ENCODE data around the gene ATP9A.

Gene ATP9A

DNA sequence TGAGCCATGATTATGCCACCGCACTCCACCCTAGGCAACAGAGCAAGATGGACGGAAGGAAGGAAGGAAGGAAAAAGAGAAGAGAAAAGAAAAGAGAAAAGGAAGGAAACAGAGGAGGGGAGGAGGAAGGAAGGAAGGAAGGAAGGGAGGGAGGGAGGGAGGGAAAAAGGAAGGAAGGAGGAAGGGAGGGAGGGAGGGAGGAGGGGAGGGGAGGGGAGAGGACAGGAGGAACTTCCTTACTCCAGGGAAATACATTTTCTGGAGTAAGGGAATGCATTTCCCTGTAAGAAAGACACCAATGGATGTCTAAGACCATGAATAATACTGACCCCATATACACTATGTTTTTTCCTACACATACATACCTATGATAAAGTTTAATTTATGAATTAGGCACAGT, 132.5 kb downstream of the ATP9A start:
- Histone ChIP-seq H3K4me2 (ENCODE audit: low read length) (no peak overlapping the region), H2AFZ (no peak overlapping the region), H3K4me1 (peaks cover 10% of the 10 kb centered on the region), H3K9me3 (ENCODE audit: control insufficient read depth, low read length) (no peaks in the 10 kb centered on the region), H3K36me3 (ENCODE audit: control insufficient read depth, insufficient read depth, low read length) (no peaks in the 10 kb centered on the region), H3K27me3 (ENCODE audit: control insufficient read depth, insufficient read depth, low read length) (no peaks in the 10 kb centered on the region), H3K79me2 (no peaks in the 10 kb centered on the region), H3K27ac (no peak overlapping the region), H3K4me3 (ENCODE audit: low read depth, low read length) (no peak overlapping the region), H3K9ac (no peak overlapping the region)
- TF ChIP-seq, protein P1, sequence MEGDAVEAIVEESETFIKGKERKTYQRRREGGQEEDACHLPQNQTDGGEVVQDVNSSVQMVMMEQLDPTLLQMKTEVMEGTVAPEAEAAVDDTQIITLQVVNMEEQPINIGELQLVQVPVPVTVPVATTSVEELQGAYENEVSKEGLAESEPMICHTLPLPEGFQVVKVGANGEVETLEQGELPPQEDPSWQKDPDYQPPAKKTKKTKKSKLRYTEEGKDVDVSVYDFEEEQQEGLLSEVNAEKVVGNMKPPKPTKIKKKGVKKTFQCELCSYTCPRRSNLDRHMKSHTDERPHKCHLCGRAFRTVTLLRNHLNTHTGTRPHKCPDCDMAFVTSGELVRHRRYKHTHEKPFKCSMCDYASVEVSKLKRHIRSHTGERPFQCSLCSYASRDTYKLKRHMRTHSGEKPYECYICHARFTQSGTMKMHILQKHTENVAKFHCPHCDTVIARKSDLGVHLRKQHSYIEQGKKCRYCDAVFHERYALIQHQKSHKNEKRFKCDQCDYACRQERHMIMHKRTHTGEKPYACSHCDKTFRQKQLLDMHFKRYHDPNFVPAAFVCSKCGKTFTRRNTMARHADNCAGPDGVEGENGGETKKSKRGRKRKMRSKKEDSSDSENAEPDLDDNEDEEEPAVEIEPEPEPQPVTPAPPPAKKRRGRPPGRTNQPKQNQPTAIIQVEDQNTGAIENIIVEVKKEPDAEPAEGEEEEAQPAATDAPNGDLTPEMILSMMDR (IDR thresholded peaks at IDR 0.05) = no peak

DNA sequence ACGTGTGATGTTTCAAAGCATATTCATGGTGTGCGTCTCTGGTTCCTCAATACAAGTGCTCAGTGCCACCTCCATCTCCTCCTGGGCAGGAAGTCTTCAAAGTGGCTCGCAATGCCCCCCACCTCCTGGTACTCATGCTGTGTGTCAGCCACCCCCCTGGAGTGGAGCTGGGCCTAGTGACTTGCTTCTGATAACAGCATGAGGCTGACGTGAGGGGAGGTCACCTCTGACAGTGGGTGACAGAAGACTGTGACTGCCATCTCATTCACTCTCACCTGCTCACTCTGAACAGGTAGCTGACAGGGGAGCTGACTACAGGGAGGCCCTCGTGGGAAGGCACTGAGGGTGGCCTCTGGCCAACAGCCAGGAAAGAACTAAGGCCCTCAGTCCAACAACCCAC, 133.3 kb downstream of the ATP9A start:
- peaks cover 12% of the 10 kb centered on the region for H3K4me1 ChIP-seq
- H3K27me3 ChIP-seq (ENCODE audit: control insufficient read depth, insufficient read depth, low read length) = no peaks in the 10 kb centered on the region
- no peaks in the 10 kb centered on the region for H3K79me2 ChIP-seq
- no peak overlapping the region for H3K9ac ChIP-seq
- H2AFZ ChIP-seq = no peak overlapping the region
- no peaks in the 10 kb centered on the region for H3K36me3 ChIP-seq (ENCODE audit: control insufficient read depth, insufficient read depth, low read length)
- H3K9me3 ChIP-seq (ENCODE audit: control insufficient read depth, low read length) = no peaks in the 10 kb centered on the region
- H3K27ac ChIP-seq = no peak overlapping the region
- TF ChIP-seq, protein P1 (IDR thresholded peaks at IDR 0.05) = no peak
- no peak overlapping the region for H3K4me2 ChIP-seq (ENCODE audit: low read length)
- H3K4me3 ChIP-seq (ENCODE audit: low read depth, low read length) = no peak overlapping the region

GRCh38 chr20:51634257-51634656, 133.9 kb downstream of the ATP9A start:
- no peak overlapping the region for H2AFZ ChIP-seq
- H3K4me2 ChIP-seq (ENCODE audit: low read length) = no peak overlapping the region
- H3K79me2 ChIP-seq = no peaks in the 10 kb centered on the region
- H3K9me3 ChIP-seq (ENCODE audit: control insufficient read depth, low read length) = no peaks in the 10 kb centered on the region
- H3K9ac ChIP-seq = no peak overlapping the region
- TF ChIP-seq, protein P1 (IDR thresholded peaks at IDR 0.05) = no peak
- no peaks in the 10 kb centered on the region for H3K27me3 ChIP-seq (ENCODE audit: control insufficient read depth, insufficient read depth, low read length)
- no peak overlapping the region for H3K4me3 ChIP-seq (ENCODE audit: low read depth, low read length)
- no peaks in the 10 kb centered on the region for H3K36me3 ChIP-seq (ENCODE audit: control insufficient read depth, insufficient read depth, low read length)
- peaks cover 12% of the 10 kb centered on the region for H3K4me1 ChIP-seq
- H3K27ac ChIP-seq = no peak overlapping the region

- Histone ChIP-seq H3K27ac (no peak overlapping the region), H3K79me2 (no peaks in the 10 kb centered on the region), H3K4me1 (peaks cover 12% of the 10 kb centered on the region), H3K9ac (no peak overlapping the region), H2AFZ (no peak overlapping the region), H3K4me2 (ENCODE audit: low read length) (no peak overlapping the region), H3K36me3 (ENCODE audit: control insufficient read depth, insufficient read depth, low read length) (no peaks in the 10 kb centered on the region), H3K9me3 (ENCODE audit: control insufficient read depth, low read length) (no peaks in the 10 kb centered on the region), H3K27me3 (ENCODE audit: control insufficient read depth, insufficient read depth, low read length) (no peaks in the 10 kb centered on the region), H3K4me3 (ENCODE audit: low read depth, low read length) (no peak overlapping the region)
- TF ChIP-seq, protein P1 (IDR thresholded peaks at IDR 0.05) = no peak
Measured at GRCh38 chr20:51633430-51633829, 134.8 kb downstream of the ATP9A start.

DNA sequence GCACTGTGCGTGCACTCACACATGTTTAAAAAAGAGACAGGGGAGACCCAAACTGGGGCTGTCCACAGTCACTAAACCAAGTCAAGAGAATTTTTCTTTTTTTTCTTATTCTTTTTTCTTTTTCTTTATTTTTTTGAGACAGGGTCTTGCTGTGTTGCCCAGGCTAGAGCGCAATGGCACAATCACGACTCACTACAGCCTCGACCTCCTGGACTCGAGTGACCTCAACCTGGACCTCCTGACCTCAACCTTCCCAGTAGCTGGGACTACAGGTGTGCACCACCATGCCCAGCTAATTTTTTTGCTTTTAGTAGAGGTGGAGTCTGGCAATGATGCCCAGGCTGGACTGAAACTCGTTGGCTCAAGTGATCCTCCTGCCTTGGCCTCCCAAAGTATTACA, 136.2 kb downstream of the ATP9A start:
- Histone ChIP-seq H3K27ac (peak overlapping the region; percentile 68), H3K4me3 (ENCODE audit: low read depth, low read length) (no peak overlapping the region)

More for the DNA sequence above, 136.2 kb downstream of the ATP9A start:
- Histone ChIP-seq H3K9me3 (ENCODE audit: control insufficient read depth, low read length) (no peaks in the 10 kb centered on the region), H3K27me3 (ENCODE audit: control insufficient read depth, insufficient read depth, low read length) (no peaks in the 10 kb centered on the region), H3K36me3 (ENCODE audit: control insufficient read depth, insufficient read depth, low read length) (no peaks in the 10 kb centered on the region), H3K9ac (no peak overlapping the region), H3K4me1 (peaks cover 12% of the 10 kb centered on the region), H3K79me2 (no peaks in the 10 kb centered on the region), H3K4me2 (ENCODE audit: low read length) (no peak overlapping the region), H2AFZ (no peak overlapping the region)
- TF ChIP-seq, protein P1 (IDR thresholded peaks at IDR 0.05) = no peak

Measured in parathyroid adenoma (tissue), 2 donors.